B cell (primary cell): ENCODE results near the gene BRSK2.

Source experiments
- CTCF ChIP-seq: fragments of 200-600 bp; IDR thresholded peaks from one replicate; pipeline ENCODE4 v1.8.0; 2022; ENCODE audit warnings: antibody characterized with exemption, mild to moderate bottlenecking
- EZH2 ChIP-seq: IDR thresholded peaks from 2 replicates; pipeline ENCODE4 v1.6.1; 2012; ENCODE audit warnings: borderline replicate concordance, low read depth, mild to moderate bottlenecking, moderate library complexity, low read length; ENCODE audit not compliant: insufficient read depth, poor library complexity, severe bottlenecking

- TF ChIP-seq CTCF (no peak), EZH2 (no peak)
These were observed 89.4 kb downstream of the BRSK2 start for GRCh38 chr11:1479006-1479677.
